PC-3 (cell line): Measurements from ENCODE around the gene CDC20B. TPM values are rescaled to one million over a fixed set of nuclear protein-coding genes. Genes with fewer than 3 reads are reported as not detected.
"Not testable (repeated sequence)": the region's sequence is repeated elsewhere in the genome, so short reads cannot be mapped to it uniquely, and the experiment has no call there.

Source experiments
- ATAC-seq: fragments of 200-7000 bp; cut with Tn5 transposase; 2 replicates; pipeline ENCODE4 v1.9.1; 2020; ENCODE audit warnings: mild to moderate bottlenecking, moderate library complexity
- BruUV-seq: library from RNA; stranded (reverse); fragments of 400-500 nt; replicated peaks from 2 replicates; lab custom pipeline; 2021; lab: Mats Ljungman, UMichigan
- CTCF ChIA-PET: fragments of 300-600 bp; sonication (Branson Sonifier 250); formaldehyde crosslinking; loops from one replicate; lab custom pipeline; 2022; ENCODE audit warnings: antibody characterized with exemption; lab: Charles Lee
- POLR2A ChIA-PET: fragments of 300-600 bp; sonication (Branson Sonifier 250); formaldehyde crosslinking; loops from one replicate; lab custom pipeline; 2022; ENCODE audit warnings: antibody characterized with exemption; ENCODE audit not compliant: unreplicated experiment; lab: Charles Lee
- DNase-seq: peaks from one replicate; pipeline ENCODE4 v3.0.0-alpha.2; 2015
- H2AFZ ChIP-seq: fragments of 300-600 bp; sonication (generic); 2 replicates; pipeline ENCODE4 v1.6.0; 2016; ENCODE audit warnings: antibody characterized with exemption, low read length
- H3F3A ChIP-seq: fragments of 300-600 bp; sonication (generic); one replicate; pipeline ENCODE4 v1.6.0; 2017; ENCODE audit warnings: antibody characterized with exemption, low read length, control low read depth, mild to moderate bottlenecking; ENCODE audit not compliant: unreplicated experiment
- H3K27ac ChIP-seq: fragments of 300-600 bp; sonication (generic); 2 replicates; pipeline ENCODE4 v1.5.1; 2016; ENCODE audit warnings: mild to moderate bottlenecking, low read length
- H3K27me3 ChIP-seq: fragments of 300-600 bp; sonication (generic); 2 replicates; pipeline ENCODE4 v1.6.1; 2016; ENCODE audit warnings: low read length, mixed read lengths
- H3K36me3 ChIP-seq: fragments of 300-600 bp; sonication (generic); 2 replicates; pipeline ENCODE4 v1.6.1; 2016; ENCODE audit warnings: low read depth, mixed run types, low read length, mixed read lengths
- H3K4me1 ChIP-seq: fragments of 300-600 bp; sonication (generic); 2 replicates; pipeline ENCODE4 v1.5.1; 2016; ENCODE audit warnings: low read length; ENCODE audit not compliant: insufficient read depth
- H3K4me2 ChIP-seq: fragments of 300-600 bp; sonication (generic); 2 replicates; pipeline ENCODE4 v1.6.0; 2016; ENCODE audit warnings: low read length
- H3K4me3 ChIP-seq: fragments of 300-600 bp; sonication (generic); 2 replicates; pipeline ENCODE4 v1.5.1; 2016; ENCODE audit warnings: mild to moderate bottlenecking, low read length, mixed read lengths
- H3K79me2 ChIP-seq: fragments of 300-600 bp; sonication (generic); 2 replicates; pipeline ENCODE4 v1.6.1; 2017; ENCODE audit warnings: low read length, mixed read lengths
- H3K9ac ChIP-seq: fragments of 300-600 bp; sonication (generic); 2 replicates; pipeline ENCODE4 v1.6.0; 2016; ENCODE audit warnings: mild to moderate bottlenecking, low read length
- H3K9me2 ChIP-seq: fragments of 300-600 bp; sonication (generic); replicated peaks from 2 replicates; pipeline ENCODE4 v1.6.1; 2016; ENCODE audit warnings: mixed run types, low read length, mixed read lengths
- H3K9me3 ChIP-seq: fragments of 300-600 bp; sonication (generic); 2 replicates; pipeline ENCODE4 v1.6.1; 2016; ENCODE audit warnings: low read length, mixed read lengths
- H4K20me1 ChIP-seq: fragments of 300-600 bp; sonication (generic); 2 replicates; pipeline ENCODE4 v1.6.1; 2016; ENCODE audit warnings: low read length, mixed read lengths
- EZH2 ChIP-seq: fragments of 300-600 bp; sonication (generic); IDR thresholded peaks from one replicate; pipeline ENCODE4 v1.6.1; 2017; ENCODE audit warnings: antibody characterized with exemption, mild to moderate bottlenecking, low read length; ENCODE audit not compliant: unreplicated experiment
- EZH2phosphoT487 ChIP-seq: fragments of 300-600 bp; sonication (generic); IDR thresholded peaks from 2 replicates; pipeline ENCODE4 v1.6.1; 2018; ENCODE audit warnings: mild to moderate bottlenecking, antibody characterized with exemption, low read length, borderline replicate concordance
- intact Hi-C: fragments of 100-400 bp; cut with micrococcal nuclease; formaldehyde crosslinking; loops from 2 replicates; pipeline ENCODE4 v1.9.0; 2023
- total RNA-seq: library from RNA; depleted of rRNA; stranded (reverse); fragments of >200 nt; gene quantifications from 2 replicates; pipeline ENCODE4 v1.2.3, GENCODE V29; 2014
- TF ChIP-seq, protein P1 (sequence below): fragments of 300-600 bp; sonication (generic); conservative IDR thresholded peaks from 2 replicates; pipeline ENCODE4 v1.5.1; 2017; ENCODE audit warnings: antibody characterized with exemption, low read depth, mild to moderate bottlenecking, low read length

The CDC20B gene
- total RNA-seq, 1 experiment from 2014 or later, result not detected

DNA sequence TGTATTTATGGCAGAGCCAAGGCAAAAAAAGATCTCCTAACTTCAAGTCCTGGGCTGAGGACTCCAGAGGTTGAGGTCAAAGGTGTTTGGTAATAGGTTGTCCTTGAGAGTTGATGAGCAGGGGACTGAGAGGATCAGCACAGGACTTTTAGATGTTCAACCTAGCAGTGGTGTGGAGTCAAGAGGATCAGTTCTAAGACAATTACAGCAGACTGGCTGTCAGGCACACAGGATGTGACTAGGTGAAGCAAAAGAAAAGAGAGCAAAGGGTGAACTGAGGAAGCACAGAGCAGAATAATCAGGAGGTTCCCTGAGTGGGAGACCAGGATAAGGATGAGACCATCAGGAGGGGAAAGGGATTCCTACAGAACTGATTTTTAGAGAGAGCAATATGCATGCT is 59.6 kb downstream of the CDC20B start:
- no peaks in the 10 kb centered on the region for H3K9me2 ChIP-seq
- no peaks in the 10 kb centered on the region for H3K9me3 ChIP-seq
- no peak for ATAC-seq
- BruUV-seq, result no TSS peak
- TF ChIP-seq, protein P1, sequence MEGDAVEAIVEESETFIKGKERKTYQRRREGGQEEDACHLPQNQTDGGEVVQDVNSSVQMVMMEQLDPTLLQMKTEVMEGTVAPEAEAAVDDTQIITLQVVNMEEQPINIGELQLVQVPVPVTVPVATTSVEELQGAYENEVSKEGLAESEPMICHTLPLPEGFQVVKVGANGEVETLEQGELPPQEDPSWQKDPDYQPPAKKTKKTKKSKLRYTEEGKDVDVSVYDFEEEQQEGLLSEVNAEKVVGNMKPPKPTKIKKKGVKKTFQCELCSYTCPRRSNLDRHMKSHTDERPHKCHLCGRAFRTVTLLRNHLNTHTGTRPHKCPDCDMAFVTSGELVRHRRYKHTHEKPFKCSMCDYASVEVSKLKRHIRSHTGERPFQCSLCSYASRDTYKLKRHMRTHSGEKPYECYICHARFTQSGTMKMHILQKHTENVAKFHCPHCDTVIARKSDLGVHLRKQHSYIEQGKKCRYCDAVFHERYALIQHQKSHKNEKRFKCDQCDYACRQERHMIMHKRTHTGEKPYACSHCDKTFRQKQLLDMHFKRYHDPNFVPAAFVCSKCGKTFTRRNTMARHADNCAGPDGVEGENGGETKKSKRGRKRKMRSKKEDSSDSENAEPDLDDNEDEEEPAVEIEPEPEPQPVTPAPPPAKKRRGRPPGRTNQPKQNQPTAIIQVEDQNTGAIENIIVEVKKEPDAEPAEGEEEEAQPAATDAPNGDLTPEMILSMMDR, result no peak
- TF ChIP-seq EZH2phosphoT487 (no peak), EZH2 (no peak)
- no peak overlapping the region for H3K4me3 ChIP-seq
- no peak for DNase-seq
- H3K9ac ChIP-seq, result no peak overlapping the region
- intact Hi-C loops, result no loop called here
- no peak overlapping the region for H2AFZ ChIP-seq
- CTCF ChIA-PET, result no interaction called here
- no peaks in the 10 kb centered on the region for H3K79me2 ChIP-seq
- H4K20me1 ChIP-seq, result no peaks in the 10 kb centered on the region
- POLR2A ChIA-PET, result no interaction called here
- H3K27me3 ChIP-seq, result no peaks in the 10 kb centered on the region
- H3K36me3 ChIP-seq, result no peaks in the 10 kb centered on the region
- H3F3A ChIP-seq, result no peaks in the 10 kb centered on the region
- H3K4me1 ChIP-seq, result no peaks in the 10 kb centered on the region
- H3K27ac ChIP-seq, result no peak overlapping the region
- no peak overlapping the region for H3K4me2 ChIP-seq

DNA sequence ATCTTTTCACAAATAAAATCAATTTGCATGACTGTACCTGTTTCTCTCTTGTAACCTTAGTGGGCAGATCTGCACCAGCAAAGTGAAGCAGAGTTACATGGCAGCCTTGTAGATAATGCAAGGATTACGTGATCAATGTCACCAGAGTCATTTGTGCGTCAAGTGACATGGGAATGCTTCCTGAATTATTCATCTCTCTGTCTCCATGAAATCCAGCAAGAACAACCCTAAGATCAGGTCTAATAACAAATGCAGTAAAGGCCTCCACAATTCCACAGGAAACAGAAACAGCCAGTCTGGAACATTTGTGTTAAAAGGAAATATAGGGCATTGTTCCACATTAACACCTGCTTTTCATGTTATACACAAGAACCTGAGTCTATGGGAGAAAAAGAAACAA is 62.8 kb downstream of the CDC20B start:
- Histone ChIP-seq H3K27me3 (no peaks in the 10 kb centered on the region), H3K27ac (no peak overlapping the region), H3K36me3 (no peaks in the 10 kb centered on the region), H3K4me2 (no peak overlapping the region), H3K4me3 (no peak overlapping the region), H3F3A (no peaks in the 10 kb centered on the region), H3K4me1 (no peaks in the 10 kb centered on the region), H2AFZ (no peak overlapping the region), H3K9me2 (no peaks in the 10 kb centered on the region), H4K20me1 (no peaks in the 10 kb centered on the region), H3K9me3 (no peaks in the 10 kb centered on the region), H3K9ac (no peak overlapping the region), H3K79me2 (no peaks in the 10 kb centered on the region)
- BruUV-seq, result no TSS peak
- CTCF ChIA-PET, result no interaction called here
- intact Hi-C loops, result no loop called here
- POLR2A ChIA-PET, result no interaction called here
- TF ChIP-seq EZH2 (no peak), EZH2phosphoT487 (no peak)
- TF ChIP-seq, protein P1, result no peak
- DNase-seq (no peak), ATAC-seq (no peak)

DNA sequence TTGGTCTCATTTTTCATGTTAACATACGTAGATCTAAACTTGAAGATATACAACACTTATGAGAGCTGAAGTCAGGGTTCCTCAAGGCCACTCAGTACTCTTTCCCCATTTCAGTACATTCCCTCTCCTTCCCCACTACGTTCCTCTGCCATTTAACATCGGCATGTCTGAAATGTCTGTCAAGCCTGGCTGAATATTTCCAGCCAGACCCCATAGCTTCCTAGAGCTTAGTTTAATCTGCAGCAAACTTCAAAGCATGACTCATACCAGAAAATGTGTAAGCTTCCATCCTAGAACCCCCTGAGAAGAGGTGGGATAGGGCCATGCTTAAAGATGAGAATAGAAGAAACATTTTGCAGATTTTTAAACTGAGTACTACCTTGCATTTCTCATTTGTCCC is 64.3 kb downstream of the CDC20B start:
- H3K27ac ChIP-seq, result no peak overlapping the region
- H3K36me3 ChIP-seq, result no peaks in the 10 kb centered on the region
- ATAC-seq, result no peak
- ChIA-PET CTCF (no interaction called here), POLR2A (no interaction called here)
- no peaks in the 10 kb centered on the region for H3K9me2 ChIP-seq
- no peak overlapping the region for H2AFZ ChIP-seq
- H3K4me1 ChIP-seq, result no peaks in the 10 kb centered on the region
- H3K27me3 ChIP-seq, result no peaks in the 10 kb centered on the region
- H3K9ac ChIP-seq, result no peak overlapping the region
- H3K9me3 ChIP-seq, result no peaks in the 10 kb centered on the region
- BruUV-seq, result no TSS peak
- no peaks in the 10 kb centered on the region for H3F3A ChIP-seq
- H3K4me2 ChIP-seq, result no peak overlapping the region
- no peaks in the 10 kb centered on the region for H3K79me2 ChIP-seq
- no peak for DNase-seq
- intact Hi-C loops, result no loop called here
- H3K4me3 ChIP-seq, result no peak overlapping the region
- TF ChIP-seq EZH2 (no peak), EZH2phosphoT487 (no peak)
- TF ChIP-seq, protein P1, result no peak
- H4K20me1 ChIP-seq, result no peaks in the 10 kb centered on the region

DNA sequence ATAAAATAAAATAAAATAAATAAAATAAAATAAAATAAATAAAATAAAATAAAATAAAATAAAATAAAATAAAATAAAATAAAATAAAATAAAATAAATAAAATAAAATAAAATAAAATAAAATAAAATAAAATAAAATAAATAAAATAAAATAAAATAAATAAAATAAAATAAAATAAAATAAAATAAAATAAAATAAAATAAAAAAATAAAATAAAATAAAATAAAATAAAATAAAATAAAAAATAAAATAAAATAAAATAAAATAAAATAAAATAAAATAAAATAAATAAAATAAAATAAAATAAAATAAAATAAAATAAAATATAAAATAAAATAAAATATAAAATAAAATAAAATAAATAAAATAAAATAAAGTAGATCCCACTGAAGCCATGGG is 67.0 kb downstream of the CDC20B start:
- H3K4me1 ChIP-seq, H3F3A ChIP-seq, DNase-seq, BruUV-seq, CTCF ChIA-PET, H3K4me2 ChIP-seq, intact Hi-C loops, H3K79me2 ChIP-seq, H3K9me3 ChIP-seq, H3K9me2 ChIP-seq, H2AFZ ChIP-seq, H3K4me3 ChIP-seq, H3K9ac ChIP-seq, H3K27ac ChIP-seq, POLR2A ChIA-PET, H3K27me3 ChIP-seq, H3K36me3 ChIP-seq, ATAC-seq, H4K20me1 ChIP-seq: not testable (repeated sequence)
